Mononuclear cell (primary cell): ENCODE data around the gene MOCS1. TPM values are rescaled to one million over a fixed set of nuclear protein-coding genes. Genes with fewer than 3 reads are reported as not detected.

Experiments used
- H3K27me3 ChIP-seq: 2 replicates; pipeline ENCODE4 v1.6.0; 2011; ENCODE audit warnings: low read length, control low read depth; ENCODE audit not compliant: insufficient read depth
- H3K4me1 ChIP-seq: 2 replicates; pipeline ENCODE4 v1.5.1; 2011; ENCODE audit warnings: mild to moderate bottlenecking, low read length, control low read depth; ENCODE audit not compliant: insufficient read depth
- H3K4me3 ChIP-seq: 2 replicates; pipeline ENCODE4 v1.5.1; 2011; ENCODE audit warnings: mild to moderate bottlenecking, low read length, moderate library complexity
- H3K9me3 ChIP-seq: 2 replicates; pipeline ENCODE4 v1.5.1; 2011; ENCODE audit warnings: low read depth, mild to moderate bottlenecking, control low read depth, low read length
- total RNA-seq: library from RNA; depleted of rRNA; stranded (reverse); fragments of >200 nt; gene quantifications from one replicate; pipeline ENCODE4 v1.2.3, GENCODE V29; 2012

MOCS1 gene
- total RNA-seq, 1 donor = 0.63 TPM

DNA sequence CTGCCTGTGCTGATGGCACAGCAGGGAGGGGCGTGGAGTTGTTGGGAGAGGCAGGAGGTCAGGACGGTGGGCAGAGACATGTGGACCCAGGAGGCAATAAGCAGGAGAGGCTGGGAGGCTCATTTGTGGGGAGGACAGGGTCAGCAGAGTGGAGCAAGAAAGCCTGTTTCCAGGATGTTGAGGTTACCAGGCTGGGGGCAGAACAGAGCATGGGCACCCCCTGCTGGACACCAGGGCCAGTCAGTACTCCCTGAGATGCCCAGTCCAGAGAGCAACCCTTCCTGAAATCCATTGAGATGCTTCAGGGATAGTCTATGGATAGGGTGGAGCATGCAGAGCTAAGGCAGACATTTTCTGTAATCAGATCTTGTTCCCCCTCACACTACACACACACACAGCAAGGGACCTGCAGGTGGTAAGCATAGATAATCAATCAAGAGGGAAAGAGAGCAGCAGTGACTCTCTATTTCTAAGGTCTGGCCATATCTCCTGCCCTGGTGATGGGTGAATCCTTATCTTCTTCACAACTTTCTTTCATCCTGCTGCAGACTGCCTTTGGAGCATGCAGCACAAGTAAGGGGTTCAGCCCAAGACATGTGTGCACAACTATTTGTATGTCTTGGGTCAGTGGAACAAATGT, 41.7 kb downstream of the MOCS1 start:
- Histone ChIP-seq H3K27me3 (no peaks in the 10 kb centered on the region), H3K4me3 (no peak overlapping the region), H3K9me3 (no peaks in the 10 kb centered on the region), H3K4me1 (no peaks in the 10 kb centered on the region)

DNA sequence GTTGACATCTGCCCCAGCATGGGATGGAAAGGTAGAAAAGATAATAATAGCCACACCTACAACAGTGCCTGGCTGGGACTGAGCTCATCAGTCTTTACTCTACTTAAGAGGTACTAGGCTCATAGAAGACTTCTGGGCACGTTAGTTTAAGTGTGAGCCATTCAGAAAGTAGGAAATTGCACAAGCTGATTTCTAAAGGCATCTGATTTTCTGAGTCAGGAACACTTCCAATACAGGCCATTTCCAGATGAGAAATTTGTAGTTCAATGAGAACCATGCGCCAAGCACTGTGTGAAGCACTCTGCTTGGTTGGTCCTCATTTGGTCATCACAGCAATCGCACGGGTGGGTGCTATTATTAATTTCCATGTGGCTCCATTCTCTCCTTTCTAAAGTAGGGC, 42.3 kb downstream of the MOCS1 start:
- no peaks in the 10 kb centered on the region for H3K4me1 ChIP-seq
- no peaks in the 10 kb centered on the region for H3K9me3 ChIP-seq
- no peak overlapping the region for H3K4me3 ChIP-seq
- H3K27me3 ChIP-seq = no peaks in the 10 kb centered on the region

DNA sequence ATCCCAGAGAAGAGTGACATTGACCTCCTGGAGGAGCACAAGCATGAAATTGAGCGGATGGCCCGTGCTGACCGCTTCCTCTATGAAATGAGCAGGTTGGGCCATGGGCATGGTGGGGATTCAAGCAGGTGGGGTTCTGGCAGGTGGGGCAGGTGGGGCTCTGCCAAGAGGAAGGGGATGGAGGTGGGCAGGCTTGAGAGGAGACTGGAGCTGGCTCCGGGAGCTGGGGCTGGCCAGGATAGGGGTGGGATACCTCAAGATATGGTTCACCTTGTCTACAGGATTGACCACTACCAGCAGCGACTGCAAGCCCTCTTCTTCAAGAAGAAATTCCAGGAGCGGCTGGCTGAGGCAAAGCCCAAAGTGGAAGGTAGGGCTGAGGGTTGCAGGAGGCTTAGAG, 42.9 kb downstream of the MOCS1 start:
- H3K9me3 ChIP-seq = no peaks in the 10 kb centered on the region
- no peaks in the 10 kb centered on the region for H3K4me1 ChIP-seq
- no peaks in the 10 kb centered on the region for H3K27me3 ChIP-seq
- H3K4me3 ChIP-seq = no peak overlapping the region

DNA sequence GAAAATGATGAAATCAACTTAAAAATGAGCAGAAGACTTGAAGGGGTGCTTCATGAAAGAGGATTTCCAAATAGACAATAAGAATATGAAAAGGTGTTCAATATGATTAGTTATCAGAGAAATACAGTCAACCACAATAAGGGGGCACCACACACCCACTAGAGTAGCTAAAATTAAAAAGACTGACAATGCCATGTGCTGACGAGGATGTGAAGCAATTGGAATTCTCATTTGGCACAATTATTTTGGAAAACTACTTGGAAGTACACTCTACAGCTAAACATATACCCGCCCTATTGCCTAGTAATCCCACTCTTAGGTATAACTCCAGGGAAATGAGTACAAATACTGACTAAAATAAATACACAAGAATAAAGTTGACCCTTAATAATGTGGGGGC, 45.0 kb downstream of the MOCS1 start:
- Histone ChIP-seq H3K4me1 (no peaks in the 10 kb centered on the region), H3K9me3 (no peaks in the 10 kb centered on the region), H3K4me3 (no peak overlapping the region), H3K27me3 (no peaks in the 10 kb centered on the region)

DNA sequence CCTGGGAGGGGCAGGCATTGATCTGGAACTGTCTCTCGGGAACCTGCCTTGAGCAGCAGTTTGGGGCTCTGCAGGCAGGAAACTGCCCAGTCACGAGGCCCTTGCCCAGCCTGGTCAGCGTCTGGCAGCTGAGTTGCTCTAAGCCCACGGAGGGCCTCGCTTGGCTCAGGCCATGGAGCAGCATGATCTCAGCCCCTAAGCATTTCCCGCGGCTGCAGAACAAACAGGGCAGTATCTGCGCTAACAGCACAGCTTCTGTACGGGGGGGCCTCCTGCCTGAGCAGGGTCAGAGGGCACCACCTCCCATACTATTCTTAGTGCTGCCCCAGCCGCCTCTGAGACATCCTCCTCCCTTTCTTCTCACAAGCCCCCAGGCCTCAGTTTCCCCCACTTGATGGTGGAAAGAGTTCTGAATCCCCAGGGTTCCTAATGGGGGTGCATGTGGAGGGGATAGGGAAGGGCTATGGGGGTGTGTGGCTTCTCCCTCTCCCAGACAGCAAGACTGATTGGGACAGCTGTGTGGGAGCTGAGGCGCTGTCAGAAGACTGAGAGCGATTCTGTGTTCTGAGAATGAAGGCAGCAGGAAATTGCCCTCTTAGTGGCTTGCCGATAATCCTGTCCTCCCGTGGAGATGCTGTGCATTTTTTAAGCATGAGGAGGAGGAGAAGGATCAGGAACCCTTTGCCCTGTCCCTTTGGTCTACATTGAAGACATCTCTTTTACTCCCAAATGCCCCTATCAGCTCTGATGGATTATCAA, 46.4 kb downstream of the MOCS1 start:
- no peak overlapping the region for H3K4me3 ChIP-seq
- H3K9me3 ChIP-seq = no peaks in the 10 kb centered on the region
- no peaks in the 10 kb centered on the region for H3K27me3 ChIP-seq
- H3K4me1 ChIP-seq = no peaks in the 10 kb centered on the region

DNA sequence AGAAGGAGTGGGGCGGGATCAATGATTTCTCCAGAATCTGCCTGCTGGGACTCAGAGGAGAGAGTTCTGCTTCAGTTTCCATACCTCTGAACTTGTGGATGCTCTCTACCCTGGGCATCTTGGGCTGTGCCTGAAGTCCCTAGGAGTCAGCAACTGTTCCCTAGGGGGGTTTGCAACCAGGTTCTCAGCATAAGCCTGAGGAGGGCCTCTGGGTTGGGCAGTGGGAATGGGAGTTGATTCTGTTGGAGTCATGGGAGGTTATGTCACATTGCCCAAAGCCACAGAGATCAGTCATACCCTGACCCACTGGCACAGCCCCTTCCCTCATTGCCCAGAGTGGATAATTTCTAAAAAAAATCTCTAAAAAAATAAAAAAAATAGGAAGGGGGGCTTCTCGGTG, 47.4 kb downstream of the MOCS1 start:
- H3K4me3 ChIP-seq = no peak overlapping the region

DNA sequence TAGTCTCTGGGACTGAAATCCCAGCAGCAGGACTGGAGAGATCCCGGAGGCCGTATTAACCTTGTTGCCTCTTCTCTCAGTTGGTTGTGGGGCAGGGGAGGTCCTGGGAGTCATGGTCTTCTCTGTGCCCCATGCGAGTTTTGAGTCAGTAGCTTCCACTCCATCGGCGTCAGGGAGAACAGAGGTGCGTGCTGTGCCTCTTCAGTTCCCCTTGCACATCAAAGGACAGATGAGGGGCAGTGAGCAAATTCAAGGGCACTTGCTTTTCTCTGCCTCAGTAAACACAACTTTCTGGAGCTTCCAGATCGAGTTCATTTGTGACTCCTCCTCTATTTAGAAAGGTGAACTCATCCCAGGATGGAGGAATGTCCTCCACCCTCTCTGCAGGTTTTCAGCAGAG, 48.6 kb downstream of the MOCS1 start:
- no peaks in the 10 kb centered on the region for H3K9me3 ChIP-seq
- no peaks in the 10 kb centered on the region for H3K27me3 ChIP-seq
- no peak overlapping the region for H3K4me3 ChIP-seq
- H3K4me1 ChIP-seq = no peaks in the 10 kb centered on the region

More for the DNA sequence above, 47.4 kb downstream of the MOCS1 start:
- Histone ChIP-seq H3K4me1 (no peaks in the 10 kb centered on the region), H3K27me3 (no peaks in the 10 kb centered on the region), H3K9me3 (no peaks in the 10 kb centered on the region)

DNA sequence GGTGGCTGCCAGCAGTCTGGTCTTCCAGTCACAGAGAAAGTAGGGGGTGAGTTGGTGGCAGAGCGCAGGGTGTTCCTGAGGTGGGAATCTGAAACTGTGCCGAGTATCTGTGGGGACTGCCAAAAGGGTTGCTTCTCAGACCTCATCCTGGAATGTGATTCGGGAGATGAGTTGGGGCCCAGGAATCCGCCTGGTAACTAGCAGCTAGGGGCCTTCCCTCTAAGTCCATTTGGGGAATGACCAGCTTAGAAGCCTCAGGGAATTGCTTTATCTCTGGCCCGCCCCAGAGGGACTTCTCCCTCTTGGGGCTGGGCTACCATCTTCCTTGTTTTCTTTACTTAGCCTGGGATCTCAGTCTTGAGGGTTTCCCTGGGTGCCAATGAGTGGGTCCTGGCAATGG, 49.6 kb downstream of the MOCS1 start:
- Histone ChIP-seq H3K4me1 (no peaks in the 10 kb centered on the region), H3K9me3 (no peaks in the 10 kb centered on the region), H3K27me3 (no peaks in the 10 kb centered on the region), H3K4me3 (no peak overlapping the region)

DNA sequence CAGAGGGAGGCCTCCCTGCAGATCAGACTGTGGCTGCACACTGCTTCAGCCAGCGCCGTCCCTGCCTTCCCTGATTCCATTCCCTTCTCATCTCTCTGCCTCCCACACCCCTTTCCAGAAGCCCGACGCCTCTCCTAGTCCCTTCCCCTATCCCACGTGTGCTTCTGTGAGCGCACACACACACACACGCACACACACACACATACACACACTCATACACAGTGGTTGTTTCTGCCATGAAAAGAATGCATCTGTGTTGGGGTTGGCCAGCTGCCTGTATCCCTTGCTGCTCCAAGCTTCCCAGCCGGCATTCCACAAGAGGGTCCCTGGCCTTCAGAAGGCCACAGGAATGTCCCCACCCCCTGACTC, 51.7 kb downstream of the MOCS1 start:
- H3K4me1 ChIP-seq = no peaks in the 10 kb centered on the region
- H3K27me3 ChIP-seq = no peaks in the 10 kb centered on the region
- no peak overlapping the region for H3K4me3 ChIP-seq
- no peaks in the 10 kb centered on the region for H3K9me3 ChIP-seq

DNA sequence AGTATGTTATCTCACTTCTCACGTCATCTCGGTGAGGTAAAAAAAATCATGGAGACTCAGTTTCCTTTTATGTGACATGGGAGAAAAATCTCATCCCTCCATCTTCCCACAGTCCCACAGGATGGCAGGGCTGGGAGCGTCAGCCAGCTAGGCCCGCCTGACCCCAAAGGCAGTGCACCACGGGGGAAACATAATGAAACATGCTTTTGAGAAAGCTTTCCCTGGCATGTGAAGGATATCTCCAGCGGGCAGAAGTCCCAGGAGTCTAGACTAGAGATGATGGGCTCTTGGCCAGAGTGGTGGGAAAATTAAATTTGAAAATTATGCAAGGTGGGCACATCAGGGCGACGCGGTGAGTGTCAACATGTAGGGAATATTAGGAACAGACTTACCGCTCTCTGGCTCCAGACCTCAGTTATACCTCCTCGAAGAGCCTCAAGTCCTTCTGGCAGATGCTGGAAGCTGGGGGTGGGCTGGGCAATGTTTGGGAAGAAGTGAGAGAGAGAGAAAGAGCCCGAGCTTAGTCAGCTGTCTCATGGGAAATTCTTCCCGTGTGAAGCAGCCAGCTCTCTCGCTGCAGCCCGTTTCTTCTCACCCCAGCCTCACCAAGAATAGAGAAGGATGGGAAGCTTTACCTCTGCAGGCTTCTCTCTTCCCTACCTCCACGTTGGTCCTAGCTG, 52.3 kb downstream of the MOCS1 start:
- Histone ChIP-seq H3K4me3 (no peak overlapping the region), H3K9me3 (no peaks in the 10 kb centered on the region), H3K4me1 (no peaks in the 10 kb centered on the region), H3K27me3 (no peaks in the 10 kb centered on the region)

DNA sequence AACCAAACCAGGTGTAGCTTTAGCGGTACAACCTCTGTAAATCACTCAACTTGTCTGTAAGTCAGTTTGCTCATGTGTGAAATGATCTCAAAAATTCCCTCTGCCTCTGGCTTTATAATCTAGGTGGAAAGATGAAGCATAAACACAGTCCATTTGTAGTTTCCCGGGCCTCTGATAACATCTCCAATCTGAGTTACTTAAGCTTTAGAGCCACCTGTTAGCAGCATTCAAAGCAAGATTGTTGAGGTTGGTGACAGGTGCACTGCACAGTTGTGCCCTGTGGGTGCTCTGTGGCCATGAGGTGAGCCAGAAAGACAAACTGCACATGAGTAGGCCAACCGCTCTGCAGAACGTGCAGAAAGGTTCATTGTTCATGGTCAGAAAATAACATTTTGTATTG, 53.7 kb downstream of the MOCS1 start:
- Histone ChIP-seq H3K4me3 (no peak overlapping the region), H3K9me3 (no peaks in the 10 kb centered on the region), H3K27me3 (no peaks in the 10 kb centered on the region), H3K4me1 (no peaks in the 10 kb centered on the region)

DNA sequence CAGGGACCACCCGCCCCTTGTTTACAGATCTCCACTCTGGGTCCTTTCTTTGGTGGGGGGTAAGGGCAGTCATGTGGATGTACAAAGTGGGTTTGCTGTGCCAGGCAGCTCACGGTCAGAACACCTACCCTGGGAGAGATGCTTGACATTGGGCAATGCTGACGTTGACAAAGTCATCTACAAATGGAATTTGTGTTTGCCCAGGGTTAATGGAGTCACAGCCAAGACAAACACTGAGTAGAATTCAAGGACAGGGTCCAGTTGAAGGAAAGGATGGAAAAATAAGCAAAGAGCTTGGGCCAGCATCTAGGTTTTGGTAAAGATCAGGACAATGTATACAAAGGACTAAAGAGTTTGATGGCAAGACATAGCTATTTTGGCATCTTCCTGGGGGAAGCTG, 54.7 kb downstream of the MOCS1 start:
- Histone ChIP-seq H3K4me3 (no peak overlapping the region), H3K9me3 (no peaks in the 10 kb centered on the region), H3K27me3 (no peaks in the 10 kb centered on the region), H3K4me1 (no peaks in the 10 kb centered on the region)

DNA sequence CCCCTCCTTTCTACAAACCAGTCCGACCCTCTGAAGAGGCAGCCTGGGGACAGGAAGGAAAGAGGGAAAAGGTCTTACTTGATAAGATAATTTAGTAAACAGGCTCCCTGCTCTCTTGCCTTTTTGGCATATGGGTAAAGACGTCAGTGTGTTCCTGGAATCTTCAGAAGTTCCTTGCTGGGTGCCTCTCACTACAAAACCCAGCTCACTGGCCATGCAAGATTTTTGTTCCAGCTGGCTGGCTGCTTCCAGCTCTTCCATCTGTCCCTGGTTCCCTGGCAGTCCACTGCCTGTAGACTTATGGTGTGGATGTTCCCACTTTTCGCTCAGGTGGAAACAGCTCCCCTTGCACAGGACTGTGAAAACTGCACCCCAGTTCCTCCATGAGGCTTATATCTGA, 57.4 kb downstream of the MOCS1 start:
- H3K4me3 ChIP-seq = no peak overlapping the region
- H3K9me3 ChIP-seq = no peaks in the 10 kb centered on the region
- no peaks in the 10 kb centered on the region for H3K4me1 ChIP-seq
- no peaks in the 10 kb centered on the region for H3K27me3 ChIP-seq

DNA sequence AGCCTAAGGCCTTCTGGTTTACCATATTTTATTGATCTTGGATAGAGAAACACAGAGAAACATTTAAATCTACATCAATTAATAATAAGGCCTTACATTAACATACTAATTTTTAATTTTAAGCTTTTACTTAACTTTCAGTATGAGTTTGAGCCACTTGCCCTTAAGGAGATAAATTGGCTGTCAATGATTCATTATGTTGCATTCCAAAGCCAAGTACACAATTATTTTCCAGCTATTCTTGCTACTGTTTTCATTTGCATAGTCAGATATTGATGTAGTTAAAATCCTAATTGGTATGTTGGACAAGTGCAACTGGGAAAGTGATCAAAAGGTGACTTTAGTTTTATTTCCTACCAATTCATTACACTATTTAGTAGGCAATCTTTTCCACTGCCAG, 58.2 kb downstream of the MOCS1 start:
- H3K9me3 ChIP-seq = no peaks in the 10 kb centered on the region
- no peaks in the 10 kb centered on the region for H3K4me1 ChIP-seq
- no peaks in the 10 kb centered on the region for H3K27me3 ChIP-seq
- H3K4me3 ChIP-seq = no peak overlapping the region

DNA sequence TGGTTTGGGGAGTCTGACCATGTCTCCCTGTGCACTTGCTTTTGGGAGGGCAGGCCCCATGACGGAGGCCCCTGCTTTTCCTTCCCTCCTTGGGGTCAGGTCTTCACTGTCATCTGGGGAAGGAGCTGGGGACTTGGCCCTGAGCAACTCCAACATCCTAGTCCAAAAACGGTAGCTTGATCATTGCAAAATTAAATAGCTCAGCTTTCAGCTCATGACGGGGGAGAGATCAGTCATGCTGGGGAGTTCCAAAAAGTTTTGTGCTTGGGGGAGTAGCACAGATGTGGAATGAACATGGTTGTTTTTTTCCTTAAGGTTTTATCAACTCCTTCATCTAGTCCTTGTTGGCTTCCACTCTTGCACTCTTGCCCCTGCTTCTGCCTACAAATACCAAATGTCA, 60.8 kb downstream of the MOCS1 start:
- Histone ChIP-seq H3K9me3 (no peaks in the 10 kb centered on the region), H3K4me1 (no peaks in the 10 kb centered on the region), H3K4me3 (no peak overlapping the region), H3K27me3 (no peaks in the 10 kb centered on the region)

DNA sequence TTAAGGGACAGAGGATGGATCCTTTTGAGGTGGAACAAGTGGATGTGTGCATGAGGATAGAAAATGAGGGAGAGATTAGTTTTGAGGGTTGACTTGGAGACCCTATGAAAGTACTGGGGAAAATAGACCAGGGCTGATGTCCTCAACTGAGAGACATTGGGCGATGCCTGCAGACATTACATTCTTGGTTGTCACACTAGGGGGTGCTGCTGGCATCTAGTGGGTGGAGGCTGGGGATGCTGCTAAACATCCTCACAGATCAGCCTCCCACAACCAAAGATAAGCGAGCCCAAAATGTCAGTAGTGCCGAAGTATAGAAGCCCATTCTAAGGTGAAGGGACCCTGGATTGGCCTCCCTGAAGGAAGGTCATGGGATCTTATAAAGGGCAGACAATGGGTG, 63.3 kb downstream of the MOCS1 start:
- no peak overlapping the region for H3K4me3 ChIP-seq
- H3K9me3 ChIP-seq = no peaks in the 10 kb centered on the region
- H3K4me1 ChIP-seq = no peaks in the 10 kb centered on the region
- no peaks in the 10 kb centered on the region for H3K27me3 ChIP-seq
